Panc1 (cell line): ENCODE measurements around the gene RNF19B. TPM values are rescaled to one million over a fixed set of nuclear protein-coding genes. Genes with fewer than 3 reads are reported as not detected.

Experiments used
- ATAC-seq: fragments of 200-7000 bp; cut with Tn5 transposase; 2 replicates; pipeline ENCODE4 v1.9.1; 2020; ENCODE audit warnings: mild to moderate bottlenecking, moderate library complexity
- BruUV-seq: library from RNA; stranded (reverse); fragments of 400-500 nt; replicated peaks from 2 replicates; lab custom pipeline; 2021; lab: Mats Ljungman, UMichigan
- CTCF ChIA-PET: fragments of 300-600 bp; sonication (Branson Sonifier 250); formaldehyde crosslinking; loops from one replicate; lab custom pipeline; 2022; ENCODE audit warnings: antibody characterized with exemption; lab: Charles Lee
- POLR2A ChIA-PET: fragments of 300-600 bp; sonication (Branson Sonifier 250); formaldehyde crosslinking; loops from one replicate; lab custom pipeline; 2022; ENCODE audit warnings: antibody characterized with exemption; lab: Charles Lee
- DNase-seq: peaks from one replicate; pipeline ENCODE4 v3.0.0-alpha.2; 2010; ENCODE audit warnings: low read depth, low spot score
- H3K27ac ChIP-seq: 2 replicates; pipeline ENCODE4 v1.5.1; 2011; ENCODE audit warnings: mild to moderate bottlenecking, low read length, inconsistent platforms
- H3K27me3 ChIP-seq: fragments of 200-500 bp; sonication (Bioruptor generic); 2 replicates; pipeline ENCODE4 v1.6.0; 2014; ENCODE audit warnings: low read length, inconsistent platforms; ENCODE audit not compliant: control insufficient read depth, insufficient read depth
- H3K36me3 ChIP-seq: fragments of 200-500 bp; sonication (Bioruptor generic); 2 replicates; pipeline ENCODE4 v1.5.1; 2014; ENCODE audit warnings: inconsistent platforms, mild to moderate bottlenecking, low read length, moderate library complexity; ENCODE audit not compliant: control insufficient read depth, insufficient read depth
- H3K4me1 ChIP-seq: 2 replicates; pipeline ENCODE4 v1.5.1; 2011; ENCODE audit warnings: inconsistent platforms, mild to moderate bottlenecking, low read length, moderate library complexity; ENCODE audit not compliant: control insufficient read depth, insufficient read depth
- H3K4me3 ChIP-seq, 2 experiments: 2 replicates each; pipeline ENCODE4 v1.5.1; 2011 to 2012; ENCODE audit warnings: low read depth in 2 of 2, low read length in 2 of 2, mild to moderate bottlenecking in 2 of 2, inconsistent platforms in 1 of 2, moderate library complexity in 1 of 2
- H3K9me3 ChIP-seq: fragments of 200-500 bp; sonication (Bioruptor generic); 2 replicates; pipeline ENCODE4 v1.5.1; 2014; ENCODE audit warnings: low read depth, mild to moderate bottlenecking, inconsistent platforms, low read length, moderate library complexity; ENCODE audit not compliant: control insufficient read depth, insufficient read depth
- CTCF ChIP-seq: fragments of 450-650 bp; IDR thresholded peaks from 2 replicates; pipeline ENCODE4 v1.5.1; 2017; ENCODE audit warnings: mild to moderate bottlenecking
- POLR2AphosphoS5 ChIP-seq: IDR thresholded peaks from 2 replicates; pipeline ENCODE4 v1.6.1; 2012; ENCODE audit warnings: mild to moderate bottlenecking, low read depth, low read length, moderate library complexity
- REST ChIP-seq, 2 experiments: IDR thresholded peaks; 2 replicates each; pipeline ENCODE4 v1.6.1; 2011 to 2012; ENCODE audit warnings: low read depth in 2 of 2, control low read depth in 1 of 2, low read length in 1 of 2, mild to moderate bottlenecking in 1 of 2, moderate library complexity in 1 of 2; ENCODE audit not compliant: insufficient read depth in 1 of 2
- SIN3A ChIP-seq: IDR thresholded peaks from 2 replicates; pipeline ENCODE4 v1.6.1; 2012; ENCODE audit warnings: low read depth, mild to moderate bottlenecking, low read length, moderate library complexity, borderline replicate concordance; ENCODE audit not compliant: insufficient read depth
- TCF7L2 ChIP-seq: IDR thresholded peaks from 2 replicates; pipeline ENCODE4 v1.6.1; 2011; ENCODE audit warnings: mild to moderate bottlenecking, low read depth, low read length, inconsistent platforms
- in situ Hi-C: cut with HindIII; loops from 2 replicates; pipeline ENCODE4 v1.10.0; 2016; ENCODE audit warnings: low sequenced_read_pairs, low pct_unique_long_range_greater_than_20kb
- intact Hi-C: fragments of 100-400 bp; cut with micrococcal nuclease; formaldehyde crosslinking; loops from one replicate; pipeline ENCODE4 v1.10.0; 2022; ENCODE audit not compliant: unreplicated experiment
- total RNA-seq: library from RNA; stranded (reverse); gene quantifications from one replicate; pipeline ENCODE4 v1.2.1, GENCODE V29; 2021; ENCODE audit not compliant: unreplicated experiment

RNF19B gene
- total RNA-seq, 1 experiment from 2014 or later = 29.1 TPM

GRCh38 chr1:32919811-32920733 lies 44.5 kb downstream of the RNF19B start:
- 0 out of 2 replicates have a peak, but pooled peaks cover 3% of the 10 kb centered on the region for H3K4me1 ChIP-seq
- no peaks in the 10 kb centered on the region for H3K9me3 ChIP-seq
- H3K4me3 ChIP-seq = no peak overlapping the region
- no peak overlapping the region for H3K27ac ChIP-seq
- ChIA-PET CTCF (no interaction called here), POLR2A (no interaction called here)
- intact Hi-C loops (no loop called here), in situ Hi-C loops (no loop called here)
- no peaks in the 10 kb centered on the region for H3K36me3 ChIP-seq
- TF ChIP-seq CTCF (no peak), REST (IDR thresholded peaks at IDR 0.05; ENCODE audit: insufficient read depth in 1 of 2, low read depth in 2 of 2, low read length in 1 of 2) (no peak), TCF7L2 (no peak), SIN3A (no peak), POLR2AphosphoS5 (no peak)
- no peak for ATAC-seq
- DNase-seq = no peak
- no TSS peak for BruUV-seq
- H3K27me3 ChIP-seq = no peaks in the 10 kb centered on the region

- BruUV-seq = no TSS peak
- DNase-seq (no peak), ATAC-seq (no peak)
- Histone ChIP-seq H3K4me3 (no peak overlapping the region), H3K27ac (no peak overlapping the region), H3K27me3 (no peaks in the 10 kb centered on the region), H3K36me3 (no peaks in the 10 kb centered on the region), H3K4me1 (no peaks in the 10 kb centered on the region), H3K9me3 (no peaks in the 10 kb centered on the region)
- intact Hi-C loops (no loop called here), in situ Hi-C loops (no loop called here)
- CTCF ChIA-PET = no interaction called here
- TF ChIP-seq CTCF = no peak
- POLR2A ChIA-PET = no interaction called here
Measured at GRCh38 chr1:32918179-32918578, 46.4 kb downstream of the RNF19B start.
